ENCODE results near the gene ACVR2A. TPM values are rescaled to one million over a fixed set of nuclear protein-coding genes. Genes with fewer than 3 reads are reported as not detected.

Gene ACVR2A
- total RNA-seq, 1 experiment from 2014 or later, result 9.4 TPM

- Histone ChIP-seq H3K27ac (ENCODE audit: low read depth, low read length) (no peak overlapping the region), H4K20me1 (ENCODE audit: insufficient read depth) (no peaks in the 10 kb centered on the region), H3K36me3 (ENCODE audit: control insufficient read depth in 1 of 2, insufficient read depth in 2 of 2, low read length in 2 of 2) (no peaks in the 10 kb centered on the region), H3K79me2 (ENCODE audit: insufficient read depth, low read length) (peaks cover 60% of the 10 kb centered on the region), H3K4me3 (replicated peaks in 1 of 2; ENCODE audit: low read depth in 1 of 2, low read length in 2 of 2) (no peak overlapping the region), H3K4me2 (ENCODE audit: low read length) (no peak overlapping the region), H3K27me3 (ENCODE audit: insufficient read depth, low read length) (no peaks in the 10 kb centered on the region), H2AFZ (ENCODE audit: low read depth, low read length, poor library complexity, severe bottlenecking) (no peak overlapping the region), H3K9me2 (ENCODE audit: insufficient read depth) (no peaks in the 10 kb centered on the region), H3K4me1 (ENCODE audit: control insufficient read depth in 1 of 2, insufficient read depth in 2 of 2, low read length in 2 of 2) (no peaks in the 10 kb centered on the region), H3K9ac (ENCODE audit: low read length) (no peak overlapping the region), H3K9me3 (ENCODE audit: control insufficient read depth in 1 of 2, insufficient read depth in 1 of 2, low read depth in 1 of 2, low read length in 2 of 2) (no peaks in the 10 kb centered on the region)
- ChIA-PET RAD21 (ENCODE audit: low non-redundant PET in 1 of 2, low total read pairs in 2 of 2, uncharacterized antibody in 2 of 2, unreplicated experiment in 2 of 2) (no interaction called here), POLR2A (no interaction called here), CTCF (no interaction called here)
- BruUV-seq (replicated peaks), result no TSS peak
- TF ChIP-seq SIN3A (IDR thresholded peaks at IDR 0.05; ENCODE audit: low read depth), result no peak
- no peak for TF ChIP-seq REST (IDR thresholded peaks at IDR 0.05; ENCODE audit: low read depth)
- TF ChIP-seq EGR1 (IDR thresholded peaks at IDR 0.05; ENCODE audit: low read depth), result no peak
- TF ChIP-seq ELF1 (IDR thresholded peaks at IDR 0.05; ENCODE audit: borderline replicate concordance, low read depth), result no peak
- TF ChIP-seq ZFX (IDR thresholded peaks at IDR 0.05), result no peak
- no peak for TF ChIP-seq FOSL1 (IDR thresholded peaks at IDR 0.05; ENCODE audit: low read depth)
- TF ChIP-seq JUND (IDR thresholded peaks at IDR 0.05), result no peak
- ATAC-seq (no peak), DNase-seq (ENCODE audit: low read depth, low spot score) (no peak)
- intact Hi-C loops (cut with micrococcal nuclease), result no loop called here
Measured at GRCh38 chr2:147855316-147855715, 10.5 kb downstream of the ACVR2A start.

GRCh38 chr2:147855977-147856376, 11.1 kb downstream of the ACVR2A start:
- H3K79me2 ChIP-seq (ENCODE audit: insufficient read depth, low read length), result peaks cover 58% of the 10 kb centered on the region
- no peak overlapping the region for H3K4me2 ChIP-seq (ENCODE audit: low read length)
- ATAC-seq (no peak), DNase-seq (ENCODE audit: low read depth, low spot score) (no peak)
- CTCF ChIA-PET, result no interaction called here
- H3K27me3 ChIP-seq (ENCODE audit: insufficient read depth, low read length), result no peaks in the 10 kb centered on the region
- BruUV-seq (replicated peaks), result no TSS peak
- POLR2A ChIA-PET, result no interaction called here
- RAD21 ChIA-PET (ENCODE audit: low non-redundant PET in 1 of 2, low total read pairs in 2 of 2, uncharacterized antibody in 2 of 2, unreplicated experiment in 2 of 2), result no interaction called here
- intact Hi-C loops (cut with micrococcal nuclease), result no loop called here
- H3K4me1 ChIP-seq (ENCODE audit: control insufficient read depth in 1 of 2, insufficient read depth in 2 of 2, low read length in 2 of 2), result no peaks in the 10 kb centered on the region
- H3K9me3 ChIP-seq (ENCODE audit: control insufficient read depth in 1 of 2, insufficient read depth in 1 of 2, low read depth in 1 of 2, low read length in 2 of 2), result no peaks in the 10 kb centered on the region
- H4K20me1 ChIP-seq (ENCODE audit: insufficient read depth), result no peaks in the 10 kb centered on the region
- no peaks in the 10 kb centered on the region for H3K36me3 ChIP-seq (ENCODE audit: control insufficient read depth in 1 of 2, insufficient read depth in 2 of 2, low read length in 2 of 2)
- no peak overlapping the region for H3K4me3 ChIP-seq (replicated peaks in 1 of 2; ENCODE audit: low read depth in 1 of 2, low read length in 2 of 2)
- H3K27ac ChIP-seq (ENCODE audit: low read depth, low read length), result no peak overlapping the region
- no peak overlapping the region for H3K9ac ChIP-seq (ENCODE audit: low read length)
- no peak overlapping the region for H2AFZ ChIP-seq (ENCODE audit: low read depth, low read length, poor library complexity, severe bottlenecking)
- H3K9me2 ChIP-seq (ENCODE audit: insufficient read depth), result no peaks in the 10 kb centered on the region
- TF ChIP-seq YY1 (IDR thresholded peaks at IDR 0.05; ENCODE audit: extremely low read depth, insufficient replicate concordance, low read depth, low read length) (no peak), ZFX (IDR thresholded peaks at IDR 0.05) (no peak), RAD21 (IDR thresholded peaks at IDR 0.05; ENCODE audit: low read depth) (no peak), TCF7L2 (IDR thresholded peaks at IDR 0.05; ENCODE audit: borderline replicate concordance, extremely low read depth, insufficient read depth, insufficient read length) (no peak), EZH2 (IDR thresholded peaks at IDR 0.05) (no peak), REST (IDR thresholded peaks at IDR 0.05; ENCODE audit: low read depth) (no peak), EGR1 (IDR thresholded peaks at IDR 0.05; ENCODE audit: low read depth) (no peak), ATF3 (IDR thresholded peaks at IDR 0.05) (no peak), SRF (IDR thresholded peaks at IDR 0.05; ENCODE audit: low read depth) (no peak), ZNF274 (IDR thresholded peaks at IDR 0.05; ENCODE audit: low read depth, low read length) (no peak), SP1 (IDR thresholded peaks at IDR 0.05; ENCODE audit: low read depth) (no peak), ELF1 (IDR thresholded peaks at IDR 0.05; ENCODE audit: borderline replicate concordance, low read depth) (no peak), JUND (IDR thresholded peaks at IDR 0.05) (no peak)
